Kidney epithelial cell (primary cell): Measurements from ENCODE around the gene FAM171A1. TPM values are rescaled to one million over a fixed set of nuclear protein-coding genes. Genes with fewer than 3 reads are reported as not detected.

Source experiments
- DNase-seq: peaks from one replicate; pipeline ENCODE4 v3.0.0-alpha.2; 2010; ENCODE audit warnings: low read depth
- H3K27me3 ChIP-seq: 2 replicates; pipeline ENCODE4 v1.6.0; 2011; ENCODE audit warnings: low read length; ENCODE audit not compliant: control insufficient read depth, insufficient read depth
- H3K36me3 ChIP-seq: 2 replicates; pipeline ENCODE4 v1.5.1; 2011; ENCODE audit warnings: low read length; ENCODE audit not compliant: control insufficient read depth, insufficient read depth
- H3K4me3 ChIP-seq: 2 replicates; pipeline ENCODE4 v1.5.1; 2011; ENCODE audit warnings: low read depth, mild to moderate bottlenecking, control low read depth, low read length
- total RNA-seq: library from RNA; depleted of rRNA; stranded (reverse); fragments of >200 nt; gene quantifications from 2 replicates; pipeline ENCODE4 v1.2.3, GENCODE V29; 2015
- TF ChIP-seq, protein P1 (sequence below): IDR thresholded peaks from 2 replicates; pipeline ENCODE4 v1.5.1; 2011; ENCODE audit warnings: mild to moderate bottlenecking, moderate library complexity, low read length, control low read depth, inconsistent platforms; ENCODE audit not compliant: insufficient read depth, poor library complexity, severe bottlenecking

FAM171A1 gene
- total RNA-seq, 1 donor from 2014 or later, result 34.0 TPM

DNA sequence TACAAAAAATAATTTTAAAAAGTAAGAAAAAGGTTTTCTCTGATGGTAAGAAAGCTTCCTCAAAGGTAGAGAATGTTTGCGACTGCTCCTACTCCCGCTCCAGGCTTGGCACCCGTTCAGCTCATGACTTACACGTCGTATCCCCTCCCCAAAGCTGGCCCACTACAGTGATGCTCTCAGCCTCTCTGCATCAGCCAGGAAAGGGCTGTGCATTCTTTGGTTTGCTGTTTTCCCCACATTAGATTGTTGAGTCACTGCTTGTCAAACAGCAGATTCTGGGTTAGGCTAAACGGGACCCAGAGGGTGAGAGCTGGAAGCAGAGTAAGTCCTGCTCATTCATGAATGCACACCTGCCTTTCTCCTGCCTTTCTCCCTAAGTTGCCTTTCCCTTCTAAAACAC is 147.9 kb downstream of the FAM171A1 start:
- Histone ChIP-seq H3K36me3 (no peaks in the 10 kb centered on the region), H3K27me3 (no peaks in the 10 kb centered on the region), H3K4me3 (no peak overlapping the region)
- DNase-seq, result no peak
- TF ChIP-seq, protein P1, sequence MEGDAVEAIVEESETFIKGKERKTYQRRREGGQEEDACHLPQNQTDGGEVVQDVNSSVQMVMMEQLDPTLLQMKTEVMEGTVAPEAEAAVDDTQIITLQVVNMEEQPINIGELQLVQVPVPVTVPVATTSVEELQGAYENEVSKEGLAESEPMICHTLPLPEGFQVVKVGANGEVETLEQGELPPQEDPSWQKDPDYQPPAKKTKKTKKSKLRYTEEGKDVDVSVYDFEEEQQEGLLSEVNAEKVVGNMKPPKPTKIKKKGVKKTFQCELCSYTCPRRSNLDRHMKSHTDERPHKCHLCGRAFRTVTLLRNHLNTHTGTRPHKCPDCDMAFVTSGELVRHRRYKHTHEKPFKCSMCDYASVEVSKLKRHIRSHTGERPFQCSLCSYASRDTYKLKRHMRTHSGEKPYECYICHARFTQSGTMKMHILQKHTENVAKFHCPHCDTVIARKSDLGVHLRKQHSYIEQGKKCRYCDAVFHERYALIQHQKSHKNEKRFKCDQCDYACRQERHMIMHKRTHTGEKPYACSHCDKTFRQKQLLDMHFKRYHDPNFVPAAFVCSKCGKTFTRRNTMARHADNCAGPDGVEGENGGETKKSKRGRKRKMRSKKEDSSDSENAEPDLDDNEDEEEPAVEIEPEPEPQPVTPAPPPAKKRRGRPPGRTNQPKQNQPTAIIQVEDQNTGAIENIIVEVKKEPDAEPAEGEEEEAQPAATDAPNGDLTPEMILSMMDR, result no peak

GRCh38 chr10:15222511-15222910 is 148.6 kb downstream of the FAM171A1 start:
- TF ChIP-seq, protein P1, result no peak
- H3K4me3 ChIP-seq, result no peak overlapping the region
- H3K36me3 ChIP-seq, result no peaks in the 10 kb centered on the region
- no peaks in the 10 kb centered on the region for H3K27me3 ChIP-seq
- DNase-seq, result no peak

DNA sequence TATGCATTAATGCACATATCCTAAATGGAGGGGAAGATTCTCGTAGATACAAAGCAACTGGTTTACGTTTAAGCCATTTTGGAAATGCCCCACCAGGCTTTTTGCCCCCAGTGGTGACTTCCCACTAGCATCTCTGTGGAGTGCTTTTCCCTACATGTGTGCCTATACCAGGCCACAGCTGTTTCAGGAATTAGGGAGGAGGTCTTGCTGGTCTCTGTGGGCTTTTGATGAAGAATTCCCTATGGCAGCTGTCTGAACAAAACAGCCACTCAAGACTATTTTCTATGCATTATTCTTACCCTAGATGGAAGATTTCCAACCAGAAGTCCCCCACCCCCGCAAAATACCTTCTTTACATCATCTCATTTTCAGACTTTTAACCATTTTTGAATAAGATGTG is 150.6 kb downstream of the FAM171A1 start:
- Histone ChIP-seq H3K27me3 (no peaks in the 10 kb centered on the region), H3K4me3 (no peak overlapping the region), H3K36me3 (no peaks in the 10 kb centered on the region)
- no peak for DNase-seq
- TF ChIP-seq, protein P1, result no peak

DNA sequence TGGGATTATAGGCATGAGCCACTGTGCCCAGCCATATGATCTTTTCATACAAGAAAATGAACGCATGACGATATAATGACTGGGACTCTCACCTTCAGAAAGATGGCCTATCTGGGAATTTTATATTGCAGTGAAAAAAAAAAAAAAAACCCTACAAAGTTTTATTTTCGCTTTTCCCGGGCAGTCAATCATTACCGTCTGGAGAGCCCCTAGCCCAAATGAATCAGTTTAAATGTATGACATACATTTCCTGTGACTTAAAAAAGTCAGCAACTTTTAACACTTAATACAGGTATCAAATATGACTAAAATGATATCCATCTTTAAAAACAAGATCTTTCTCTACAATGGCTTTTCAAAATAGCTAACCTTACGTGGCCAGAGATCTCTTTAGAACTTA is 154.4 kb downstream of the FAM171A1 start:
- TF ChIP-seq, protein P1, result no peak
- no peak for DNase-seq

GRCh38 chr10:15214237-15214636 is 156.9 kb downstream of the FAM171A1 start:
- H3K27me3 ChIP-seq, result no peaks in the 10 kb centered on the region
- DNase-seq, result no peak
- peaks cover 1% of the 10 kb centered on the region for H3K36me3 ChIP-seq
- H3K4me3 ChIP-seq, result no peak overlapping the region
- TF ChIP-seq, protein P1, result no peak

More for the DNA sequence above, 154.4 kb downstream of the FAM171A1 start:
- H3K36me3 ChIP-seq, result peaks cover 1% of the 10 kb centered on the region
- no peaks in the 10 kb centered on the region for H3K27me3 ChIP-seq
- no peak overlapping the region for H3K4me3 ChIP-seq

DNA sequence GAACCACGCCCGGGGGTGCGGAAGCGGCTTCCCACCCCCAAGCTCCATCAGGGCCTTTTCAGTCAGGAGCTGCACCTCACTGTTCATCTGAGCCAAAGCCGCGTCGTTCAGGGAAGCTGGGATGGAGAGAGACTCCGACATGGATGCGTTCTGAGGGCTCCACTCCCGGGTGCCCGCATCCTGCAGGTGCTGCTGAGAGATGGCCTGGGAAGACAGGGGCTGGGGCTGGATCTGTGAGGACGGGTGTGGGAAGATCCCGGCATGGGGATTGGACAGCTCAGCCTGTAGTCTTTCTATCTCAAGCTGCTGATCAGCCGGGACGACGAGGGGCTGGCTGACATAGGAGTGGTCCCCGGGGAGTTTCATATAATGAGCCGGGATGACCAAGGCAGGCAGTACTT is 157.6 kb downstream of the FAM171A1 start:
- Histone ChIP-seq H3K27me3 (no peaks in the 10 kb centered on the region), H3K4me3 (no peak overlapping the region), H3K36me3 (peaks cover 1% of the 10 kb centered on the region)
- TF ChIP-seq, protein P1, result no peak
- DNase-seq, result no peak
